ENCODE measurements around the gene HTRA3.
"Not testable (repeated sequence)": the region's sequence is repeated elsewhere in the genome, so short reads cannot be mapped to it uniquely, and the experiment has no call there.

The HTRA3 gene

DNA sequence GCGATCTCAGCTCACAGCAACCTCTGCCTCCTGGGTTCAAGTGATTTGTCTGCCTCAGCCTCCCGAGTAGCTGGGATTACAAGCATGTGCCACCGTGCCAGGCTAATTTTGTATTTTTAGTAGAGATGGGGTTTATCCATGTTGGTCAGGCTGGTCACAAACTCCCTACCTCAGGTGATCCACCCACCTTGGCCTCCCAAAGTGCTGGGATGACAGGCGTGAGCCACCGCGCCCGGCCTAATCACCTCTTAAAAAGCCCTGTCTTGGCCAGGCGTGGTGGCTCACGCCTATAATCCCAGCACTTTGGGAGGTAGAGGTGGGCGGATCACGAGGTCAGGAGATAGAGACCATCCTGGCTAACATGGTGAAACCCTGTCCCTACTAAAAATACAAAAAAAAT is 79.7 kb downstream of the HTRA3 start:
- not testable (repeated sequence) for H3K27ac ChIP-seq (ENCODE audit: insufficient read depth, low read length, poor library complexity, severe bottlenecking); H3K9me3 ChIP-seq (ENCODE audit: control insufficient read depth, low read length); H3K4me1 ChIP-seq (ENCODE audit: control insufficient read depth, insufficient read depth, low read length, poor library complexity, severe bottlenecking); DNase-seq; H3K36me3 ChIP-seq (ENCODE audit: control insufficient read depth, insufficient read depth, low read length); H3K27me3 ChIP-seq (replicated peaks; ENCODE audit: control insufficient read depth, insufficient read depth, low read length, poor library complexity, severe bottlenecking); H3K4me3 ChIP-seq (ENCODE audit: insufficient read depth, low read depth, low read length, poor library complexity, severe bottlenecking)

DNA sequence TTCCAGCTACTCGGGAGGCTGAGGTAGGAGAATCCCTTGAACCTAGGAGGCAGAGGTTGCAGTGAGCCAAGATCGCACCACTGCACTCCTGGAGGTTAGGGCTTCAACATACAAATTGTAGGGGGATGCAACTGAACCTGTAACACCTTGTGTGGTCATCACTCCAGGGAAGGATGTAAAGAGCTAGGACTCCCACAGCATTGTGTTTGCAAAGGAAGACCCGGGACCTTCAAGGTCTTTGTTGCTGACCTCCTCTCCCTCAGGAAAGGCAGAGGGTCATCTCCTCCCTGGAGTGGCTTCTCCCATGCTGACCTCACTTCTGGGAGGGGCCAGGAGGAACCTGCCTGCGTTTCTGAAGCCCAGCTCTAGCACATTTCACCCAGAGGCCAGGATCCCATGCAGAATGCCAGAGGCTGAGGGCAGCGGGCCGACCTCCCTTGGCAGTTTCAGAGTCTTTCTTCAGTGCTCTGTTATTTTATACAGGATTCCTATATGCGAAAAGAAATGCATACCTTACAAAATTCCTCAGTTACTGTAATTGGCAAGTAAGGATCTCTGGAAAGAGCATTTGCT is 80.2 kb downstream of the HTRA3 start:
- Histone ChIP-seq H3K4me1 (ENCODE audit: control insufficient read depth, insufficient read depth, low read length, poor library complexity, severe bottlenecking) (no peaks in the 10 kb centered on the region), H3K36me3 (ENCODE audit: control insufficient read depth, insufficient read depth, low read length) (no peaks in the 10 kb centered on the region), H3K27me3 (replicated peaks; ENCODE audit: control insufficient read depth, insufficient read depth, low read length, poor library complexity, severe bottlenecking) (no peaks in the 10 kb centered on the region), H3K4me3 (ENCODE audit: insufficient read depth, low read depth, low read length, poor library complexity, severe bottlenecking) (no peak overlapping the region), H3K9me3 (ENCODE audit: control insufficient read depth, low read length) (no peaks in the 10 kb centered on the region), H3K27ac (ENCODE audit: insufficient read depth, low read length, poor library complexity, severe bottlenecking) (no peak overlapping the region)
- no peak for DNase-seq

- Histone ChIP-seq H3K9me3 (ENCODE audit: control insufficient read depth, low read length) (no peaks in the 10 kb centered on the region), H3K36me3 (ENCODE audit: control insufficient read depth, insufficient read depth, low read length) (no peaks in the 10 kb centered on the region), H3K27ac (ENCODE audit: insufficient read depth, low read length, poor library complexity, severe bottlenecking) (no peak overlapping the region), H3K27me3 (replicated peaks; ENCODE audit: control insufficient read depth, insufficient read depth, low read length, poor library complexity, severe bottlenecking) (no peaks in the 10 kb centered on the region), H3K4me1 (ENCODE audit: control insufficient read depth, insufficient read depth, low read length, poor library complexity, severe bottlenecking) (no peaks in the 10 kb centered on the region), H3K4me3 (ENCODE audit: insufficient read depth, low read depth, low read length, poor library complexity, severe bottlenecking) (no peak overlapping the region)
- no peak for DNase-seq
Measured at GRCh38 chr4:8350352-8350751, 80.8 kb downstream of the HTRA3 start.

GRCh38 chr4:8350841-8351461 is 81.4 kb downstream of the HTRA3 start:
- Histone ChIP-seq H3K27me3 (replicated peaks; ENCODE audit: control insufficient read depth, insufficient read depth, low read length, poor library complexity, severe bottlenecking) (no peaks in the 10 kb centered on the region), H3K36me3 (ENCODE audit: control insufficient read depth, insufficient read depth, low read length) (no peaks in the 10 kb centered on the region), H3K4me1 (ENCODE audit: control insufficient read depth, insufficient read depth, low read length, poor library complexity, severe bottlenecking) (no peaks in the 10 kb centered on the region), H3K9me3 (ENCODE audit: control insufficient read depth, low read length) (no peaks in the 10 kb centered on the region), H3K4me3 (ENCODE audit: insufficient read depth, low read depth, low read length, poor library complexity, severe bottlenecking) (no peak overlapping the region), H3K27ac (ENCODE audit: insufficient read depth, low read length, poor library complexity, severe bottlenecking) (no peak overlapping the region)
- no peak for DNase-seq

DNA sequence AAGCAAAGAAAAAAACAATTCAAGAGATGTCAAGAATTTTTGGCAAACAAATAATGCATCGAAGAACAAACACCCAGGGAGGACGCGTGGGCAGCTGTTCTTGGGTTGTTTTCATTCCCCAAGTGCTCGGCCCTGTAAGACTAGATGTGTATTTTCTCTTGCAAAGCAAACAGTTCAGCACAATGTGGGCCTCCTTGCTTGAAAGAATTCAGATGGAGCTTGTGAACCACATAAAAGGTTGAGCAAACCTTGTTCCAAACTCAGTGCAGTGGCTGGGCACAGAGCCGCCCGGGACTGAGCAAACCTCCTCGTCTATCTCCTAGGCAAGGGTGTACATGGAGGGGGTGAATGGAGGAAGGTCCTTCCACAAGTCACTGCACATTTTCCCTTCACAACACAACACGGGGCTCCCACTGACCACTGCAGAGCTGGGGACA is 82.4 kb downstream of the HTRA3 start:
- H3K27ac ChIP-seq (ENCODE audit: insufficient read depth, low read length, poor library complexity, severe bottlenecking): no peak overlapping the region

GRCh38 chr4:8352368-8353157 is 83.0 kb downstream of the HTRA3 start:
- H3K4me3 ChIP-seq (ENCODE audit: insufficient read depth, low read depth, low read length, poor library complexity, severe bottlenecking): no peak overlapping the region
- H3K27me3 ChIP-seq (replicated peaks; ENCODE audit: control insufficient read depth, insufficient read depth, low read length, poor library complexity, severe bottlenecking): no peaks in the 10 kb centered on the region
- no peaks in the 10 kb centered on the region for H3K9me3 ChIP-seq (ENCODE audit: control insufficient read depth, low read length)
- no peak for DNase-seq
- H3K4me1 ChIP-seq (ENCODE audit: control insufficient read depth, insufficient read depth, low read length, poor library complexity, severe bottlenecking): no peaks in the 10 kb centered on the region
- H3K36me3 ChIP-seq (ENCODE audit: control insufficient read depth, insufficient read depth, low read length): no peaks in the 10 kb centered on the region
- no peak overlapping the region for H3K27ac ChIP-seq (ENCODE audit: insufficient read depth, low read length, poor library complexity, severe bottlenecking)

More for the DNA sequence above, 82.4 kb downstream of the HTRA3 start:
- Histone ChIP-seq H3K4me3 (ENCODE audit: insufficient read depth, low read depth, low read length, poor library complexity, severe bottlenecking) (no peak overlapping the region), H3K27me3 (replicated peaks; ENCODE audit: control insufficient read depth, insufficient read depth, low read length, poor library complexity, severe bottlenecking) (no peaks in the 10 kb centered on the region), H3K9me3 (ENCODE audit: control insufficient read depth, low read length) (no peaks in the 10 kb centered on the region), H3K4me1 (ENCODE audit: control insufficient read depth, insufficient read depth, low read length, poor library complexity, severe bottlenecking) (no peaks in the 10 kb centered on the region), H3K36me3 (ENCODE audit: control insufficient read depth, insufficient read depth, low read length) (no peaks in the 10 kb centered on the region)
- no peak for DNase-seq

GRCh38 chr4:8353158-8353669 is 83.7 kb downstream of the HTRA3 start:
- no peaks in the 10 kb centered on the region for H3K9me3 ChIP-seq (ENCODE audit: control insufficient read depth, low read length)
- no peak overlapping the region for H3K4me3 ChIP-seq (ENCODE audit: insufficient read depth, low read depth, low read length, poor library complexity, severe bottlenecking)
- H3K36me3 ChIP-seq (ENCODE audit: control insufficient read depth, insufficient read depth, low read length): no peaks in the 10 kb centered on the region
- H3K4me1 ChIP-seq (ENCODE audit: control insufficient read depth, insufficient read depth, low read length, poor library complexity, severe bottlenecking): no peaks in the 10 kb centered on the region
- H3K27me3 ChIP-seq (replicated peaks; ENCODE audit: control insufficient read depth, insufficient read depth, low read length, poor library complexity, severe bottlenecking): no peaks in the 10 kb centered on the region
- no peak overlapping the region for H3K27ac ChIP-seq (ENCODE audit: insufficient read depth, low read length, poor library complexity, severe bottlenecking)
- no peak for DNase-seq

GRCh38 chr4:8353912-8354453 is 84.4 kb downstream of the HTRA3 start:
- Histone ChIP-seq H3K9me3 (ENCODE audit: control insufficient read depth, low read length) (no peaks in the 10 kb centered on the region), H3K27ac (ENCODE audit: insufficient read depth, low read length, poor library complexity, severe bottlenecking) (no peak overlapping the region), H3K36me3 (ENCODE audit: control insufficient read depth, insufficient read depth, low read length) (no peaks in the 10 kb centered on the region), H3K4me3 (ENCODE audit: insufficient read depth, low read depth, low read length, poor library complexity, severe bottlenecking) (no peak overlapping the region), H3K27me3 (replicated peaks; ENCODE audit: control insufficient read depth, insufficient read depth, low read length, poor library complexity, severe bottlenecking) (no peaks in the 10 kb centered on the region), H3K4me1 (ENCODE audit: control insufficient read depth, insufficient read depth, low read length, poor library complexity, severe bottlenecking) (no peaks in the 10 kb centered on the region)
- no peak for DNase-seq

- H3K4me1 ChIP-seq (ENCODE audit: control insufficient read depth, insufficient read depth, low read length, poor library complexity, severe bottlenecking): no peaks in the 10 kb centered on the region
- H3K27ac ChIP-seq (ENCODE audit: insufficient read depth, low read length, poor library complexity, severe bottlenecking): no peak overlapping the region
- H3K4me3 ChIP-seq (ENCODE audit: insufficient read depth, low read depth, low read length, poor library complexity, severe bottlenecking): no peak overlapping the region
- DNase-seq: no peak
- H3K27me3 ChIP-seq (replicated peaks; ENCODE audit: control insufficient read depth, insufficient read depth, low read length, poor library complexity, severe bottlenecking): no peaks in the 10 kb centered on the region
- H3K36me3 ChIP-seq (ENCODE audit: control insufficient read depth, insufficient read depth, low read length): no peaks in the 10 kb centered on the region
- no peaks in the 10 kb centered on the region for H3K9me3 ChIP-seq (ENCODE audit: control insufficient read depth, low read length)
Measured at GRCh38 chr4:8355306-8355705, 85.8 kb downstream of the HTRA3 start.
